ENCODE data around the gene CYB5RL. TPM values are rescaled to one million over a fixed set of nuclear protein-coding genes. Genes with fewer than 3 reads are reported as not detected.

CYB5RL gene
- total RNA-seq, 1 experiment from 2014 or later, result 7.9 TPM

DNA sequence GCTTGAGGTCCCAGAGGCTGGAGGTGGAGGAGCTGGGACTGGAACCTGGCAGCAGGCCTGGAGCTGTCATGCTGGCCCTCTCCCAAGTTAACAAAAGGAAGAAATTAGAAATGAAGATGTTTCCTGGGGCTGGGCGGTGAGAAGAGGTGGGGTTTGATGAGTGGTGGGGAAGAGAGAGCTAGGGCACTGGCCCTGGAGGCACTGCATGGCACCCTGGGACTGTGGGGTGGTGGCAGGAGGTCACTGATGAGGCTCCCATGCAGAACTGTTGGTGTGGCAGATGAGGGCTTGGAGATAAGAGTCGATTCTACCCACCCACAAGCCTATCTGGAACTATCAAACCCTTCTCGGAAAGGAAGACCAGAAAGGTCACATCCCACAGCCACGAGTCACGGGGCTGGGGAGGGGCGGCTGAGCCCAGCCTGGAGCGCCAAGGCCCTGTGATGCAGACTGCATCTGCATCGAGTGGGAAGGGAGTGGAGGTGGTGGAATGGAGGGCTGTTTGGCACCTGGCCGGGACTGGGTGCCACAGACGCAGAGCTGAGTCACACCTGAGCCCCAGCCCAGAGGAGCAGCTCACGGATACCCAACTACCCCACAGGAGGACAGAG, 29.6 kb upstream of the CYB5RL start:
- no peak overlapping the region for H3K9ac ChIP-seq (ENCODE audit: low read length)
- no peaks in the 10 kb centered on the region for H3K79me2 ChIP-seq (ENCODE audit: low read length)
- H3K4me2 ChIP-seq (ENCODE audit: low read depth, low read length, poor library complexity, severe bottlenecking), result no peak overlapping the region
- no peak for DNase-seq
- no peaks in the 10 kb centered on the region for H3K9me3 ChIP-seq (ENCODE audit: low read length)
- H3K4me3 ChIP-seq (ENCODE audit: low read length), result no peak overlapping the region
- H3K27ac ChIP-seq (ENCODE audit: low read length), result no peak overlapping the region
- H3K27me3 ChIP-seq (ENCODE audit: low read length), result no peaks in the 10 kb centered on the region
- H3K4me1 ChIP-seq (ENCODE audit: low read length), result no peaks in the 10 kb centered on the region
- H3K9me2 ChIP-seq (replicated peaks; ENCODE audit: insufficient read depth, low read length), result no peaks in the 10 kb centered on the region
- H4K20me1 ChIP-seq (ENCODE audit: insufficient read depth, low read depth, low read length), result no peaks in the 10 kb centered on the region
- H3K36me3 ChIP-seq (ENCODE audit: insufficient read depth, low read length), result no peaks in the 10 kb centered on the region
- no peak overlapping the region for H2AFZ ChIP-seq (ENCODE audit: low read length)

DNA sequence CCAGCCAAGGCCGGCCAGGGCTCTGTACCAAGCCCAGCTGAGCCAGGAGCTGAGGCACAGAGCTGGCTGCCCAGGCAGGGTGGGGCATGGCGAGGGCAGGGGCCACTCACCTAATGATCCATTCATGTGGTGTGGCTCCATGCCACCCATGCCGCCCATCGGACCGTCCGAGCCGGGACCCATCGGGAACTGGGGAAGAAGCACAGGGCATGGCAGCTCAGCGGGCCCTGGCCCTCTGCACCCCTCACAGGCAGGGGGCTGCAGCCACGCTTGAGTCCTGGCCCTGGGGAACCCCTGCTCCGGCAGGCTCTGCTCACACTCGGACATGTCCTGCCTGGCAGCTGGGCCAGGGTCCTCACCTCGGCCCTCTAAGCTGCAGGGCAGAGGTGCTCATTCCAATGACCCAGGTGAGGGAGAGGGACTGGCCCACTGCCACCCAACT, 28.8 kb upstream of the CYB5RL start:
- Histone ChIP-seq H3K27ac (ENCODE audit: low read length) (no peak overlapping the region), H3K79me2 (ENCODE audit: low read length) (no peaks in the 10 kb centered on the region), H3K4me1 (ENCODE audit: low read length) (no peaks in the 10 kb centered on the region), H3K4me2 (ENCODE audit: low read depth, low read length, poor library complexity, severe bottlenecking) (no peak overlapping the region), H3K36me3 (ENCODE audit: insufficient read depth, low read length) (no peaks in the 10 kb centered on the region), H3K27me3 (ENCODE audit: low read length) (no peaks in the 10 kb centered on the region), H4K20me1 (ENCODE audit: insufficient read depth, low read depth, low read length) (no peaks in the 10 kb centered on the region), H3K9me2 (replicated peaks; ENCODE audit: insufficient read depth, low read length) (no peaks in the 10 kb centered on the region), H3K9me3 (ENCODE audit: low read length) (no peaks in the 10 kb centered on the region), H2AFZ (ENCODE audit: low read length) (no peak overlapping the region), H3K4me3 (ENCODE audit: low read length) (no peak overlapping the region), H3K9ac (ENCODE audit: low read length) (no peak overlapping the region)
- no peak for DNase-seq

- no peaks in the 10 kb centered on the region for H3K9me2 ChIP-seq (replicated peaks; ENCODE audit: insufficient read depth, low read length)
- no peak overlapping the region for H3K4me2 ChIP-seq (ENCODE audit: low read depth, low read length, poor library complexity, severe bottlenecking)
- H4K20me1 ChIP-seq (ENCODE audit: insufficient read depth, low read depth, low read length), result no peaks in the 10 kb centered on the region
- no peak for DNase-seq
- H3K9me3 ChIP-seq (ENCODE audit: low read length), result no peaks in the 10 kb centered on the region
- no peak overlapping the region for H3K27ac ChIP-seq (ENCODE audit: low read length)
- H3K79me2 ChIP-seq (ENCODE audit: low read length), result no peaks in the 10 kb centered on the region
- H3K4me3 ChIP-seq (ENCODE audit: low read length), result no peak overlapping the region
- H3K27me3 ChIP-seq (ENCODE audit: low read length), result no peaks in the 10 kb centered on the region
- no peak overlapping the region for H2AFZ ChIP-seq (ENCODE audit: low read length)
- no peaks in the 10 kb centered on the region for H3K36me3 ChIP-seq (ENCODE audit: insufficient read depth, low read length)
- no peaks in the 10 kb centered on the region for H3K4me1 ChIP-seq (ENCODE audit: low read length)
- H3K9ac ChIP-seq (ENCODE audit: low read length), result no peak overlapping the region
Measured at GRCh38 chr1:54227891-54228310, 28.1 kb upstream of the CYB5RL start.

GRCh38 chr1:54227091-54227602, 27.3 kb upstream of the CYB5RL start:
- no peak for DNase-seq
- Histone ChIP-seq H3K9me3 (ENCODE audit: low read length) (no peaks in the 10 kb centered on the region), H3K79me2 (ENCODE audit: low read length) (no peaks in the 10 kb centered on the region), H3K4me3 (ENCODE audit: low read length) (no peak overlapping the region), H2AFZ (ENCODE audit: low read length) (no peak overlapping the region), H4K20me1 (ENCODE audit: insufficient read depth, low read depth, low read length) (no peaks in the 10 kb centered on the region), H3K27ac (ENCODE audit: low read length) (no peak overlapping the region), H3K27me3 (ENCODE audit: low read length) (no peaks in the 10 kb centered on the region), H3K4me2 (ENCODE audit: low read depth, low read length, poor library complexity, severe bottlenecking) (no peak overlapping the region), H3K4me1 (ENCODE audit: low read length) (no peaks in the 10 kb centered on the region), H3K9ac (ENCODE audit: low read length) (no peak overlapping the region), H3K9me2 (replicated peaks; ENCODE audit: insufficient read depth, low read length) (no peaks in the 10 kb centered on the region), H3K36me3 (ENCODE audit: insufficient read depth, low read length) (no peaks in the 10 kb centered on the region)

GRCh38 chr1:54225986-54226559, 26.2 kb upstream of the CYB5RL start:
- Histone ChIP-seq H4K20me1 (ENCODE audit: insufficient read depth, low read depth, low read length) (no peaks in the 10 kb centered on the region), H3K79me2 (ENCODE audit: low read length) (no peaks in the 10 kb centered on the region), H3K27ac (ENCODE audit: low read length) (no peak overlapping the region), H3K4me3 (ENCODE audit: low read length) (no peak overlapping the region), H3K9me2 (replicated peaks; ENCODE audit: insufficient read depth, low read length) (no peaks in the 10 kb centered on the region), H3K9ac (ENCODE audit: low read length) (no peak overlapping the region), H2AFZ (ENCODE audit: low read length) (no peak overlapping the region), H3K27me3 (ENCODE audit: low read length) (no peaks in the 10 kb centered on the region), H3K36me3 (ENCODE audit: insufficient read depth, low read length) (no peaks in the 10 kb centered on the region), H3K4me1 (ENCODE audit: low read length) (no peaks in the 10 kb centered on the region), H3K9me3 (ENCODE audit: low read length) (no peaks in the 10 kb centered on the region), H3K4me2 (ENCODE audit: low read depth, low read length, poor library complexity, severe bottlenecking) (no peak overlapping the region)
- DNase-seq, result no peak

DNA sequence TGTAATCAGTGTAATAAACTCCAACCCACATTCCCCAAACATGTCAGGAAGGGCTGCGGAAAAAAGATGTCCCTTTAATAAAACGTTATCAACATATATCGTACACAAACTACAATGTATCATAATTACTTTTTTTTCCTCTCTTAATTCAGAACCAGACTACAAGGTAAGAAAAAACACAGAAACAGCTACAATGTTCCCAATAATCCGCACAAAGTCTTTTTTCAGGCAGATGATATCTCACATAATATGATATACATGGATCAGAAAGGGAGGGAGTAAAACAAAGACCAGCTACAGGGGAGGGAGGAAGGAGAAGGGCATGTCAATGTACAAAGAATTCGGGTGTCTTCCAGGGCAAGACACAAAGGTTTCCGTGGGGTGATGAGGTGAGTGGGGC, 25.5 kb upstream of the CYB5RL start:
- no peak overlapping the region for H2AFZ ChIP-seq (ENCODE audit: low read length)
- no peaks in the 10 kb centered on the region for H3K9me3 ChIP-seq (ENCODE audit: low read length)
- no peak for DNase-seq
- H3K27ac ChIP-seq (ENCODE audit: low read length), result no peak overlapping the region
- H3K9me2 ChIP-seq (replicated peaks; ENCODE audit: insufficient read depth, low read length), result no peaks in the 10 kb centered on the region
- H4K20me1 ChIP-seq (ENCODE audit: insufficient read depth, low read depth, low read length), result no peaks in the 10 kb centered on the region
- no peaks in the 10 kb centered on the region for H3K27me3 ChIP-seq (ENCODE audit: low read length)
- H3K4me2 ChIP-seq (ENCODE audit: low read depth, low read length, poor library complexity, severe bottlenecking), result no peak overlapping the region
- H3K36me3 ChIP-seq (ENCODE audit: insufficient read depth, low read length), result no peaks in the 10 kb centered on the region
- no peak overlapping the region for H3K4me3 ChIP-seq (ENCODE audit: low read length)
- no peaks in the 10 kb centered on the region for H3K79me2 ChIP-seq (ENCODE audit: low read length)
- no peaks in the 10 kb centered on the region for H3K4me1 ChIP-seq (ENCODE audit: low read length)
- no peak overlapping the region for H3K9ac ChIP-seq (ENCODE audit: low read length)

- Histone ChIP-seq H3K27me3 (ENCODE audit: low read length) (no peaks in the 10 kb centered on the region), H3K4me1 (ENCODE audit: low read length) (no peaks in the 10 kb centered on the region), H3K9ac (ENCODE audit: low read length) (no peak overlapping the region), H4K20me1 (ENCODE audit: insufficient read depth, low read depth, low read length) (no peaks in the 10 kb centered on the region), H3K9me2 (replicated peaks; ENCODE audit: insufficient read depth, low read length) (no peaks in the 10 kb centered on the region), H3K4me2 (ENCODE audit: low read depth, low read length, poor library complexity, severe bottlenecking) (no peak overlapping the region), H3K9me3 (ENCODE audit: low read length) (no peaks in the 10 kb centered on the region), H3K36me3 (ENCODE audit: insufficient read depth, low read length) (no peaks in the 10 kb centered on the region), H3K79me2 (ENCODE audit: low read length) (no peaks in the 10 kb centered on the region), H3K27ac (ENCODE audit: low read length) (no peak overlapping the region), H2AFZ (ENCODE audit: low read length) (no peak overlapping the region), H3K4me3 (ENCODE audit: low read length) (no peak overlapping the region)
- no peak for DNase-seq
Measured at GRCh38 chr1:54224233-54224632, 24.4 kb upstream of the CYB5RL start.

DNA sequence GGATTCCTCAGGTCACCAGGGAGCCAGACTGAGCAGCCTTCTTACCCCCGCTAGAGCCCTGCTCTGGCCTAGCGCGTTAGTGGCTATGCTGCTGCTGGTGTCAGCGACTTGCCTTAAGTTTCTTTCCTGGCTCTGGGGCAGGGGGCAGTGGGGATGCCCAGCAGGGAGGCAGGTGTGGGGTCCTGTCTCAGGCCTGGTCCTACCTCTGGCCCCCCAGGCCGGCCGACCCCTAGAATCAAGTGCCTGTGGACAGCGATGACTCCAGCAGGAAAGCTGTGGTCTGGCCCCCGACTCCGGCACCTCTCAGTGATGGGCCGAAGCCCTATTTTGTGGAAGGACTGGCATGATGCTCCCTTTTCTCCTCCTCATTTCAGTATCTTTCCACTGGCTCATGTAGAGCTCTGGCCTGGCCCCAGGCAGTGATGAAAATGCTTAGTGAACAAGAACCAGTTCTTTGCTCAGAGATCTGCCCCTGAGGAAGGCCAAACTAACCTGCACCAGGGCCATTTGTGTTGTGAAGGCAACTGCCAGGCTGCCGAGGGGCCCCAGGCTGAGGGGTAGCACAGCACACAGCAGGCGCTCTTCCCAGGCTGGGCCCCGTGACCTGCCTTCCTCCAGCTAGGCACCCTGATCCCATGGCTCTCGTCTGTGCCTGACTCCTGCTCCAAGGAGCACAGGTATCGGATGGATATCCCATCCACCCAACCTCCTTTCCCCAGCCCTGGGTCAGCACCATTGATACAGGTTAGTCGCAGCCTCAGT, 23.8 kb upstream of the CYB5RL start:
- no peak overlapping the region for H3K9ac ChIP-seq (ENCODE audit: low read length)

More for the DNA sequence above, 23.8 kb upstream of the CYB5RL start:
- no peaks in the 10 kb centered on the region for H4K20me1 ChIP-seq (ENCODE audit: insufficient read depth, low read depth, low read length)
- no peak overlapping the region for H3K4me3 ChIP-seq (ENCODE audit: low read length)
- no peaks in the 10 kb centered on the region for H3K36me3 ChIP-seq (ENCODE audit: insufficient read depth, low read length)
- no peak overlapping the region for H2AFZ ChIP-seq (ENCODE audit: low read length)
- no peak overlapping the region for H3K4me2 ChIP-seq (ENCODE audit: low read depth, low read length, poor library complexity, severe bottlenecking)
- no peaks in the 10 kb centered on the region for H3K9me2 ChIP-seq (replicated peaks; ENCODE audit: insufficient read depth, low read length)
- H3K27me3 ChIP-seq (ENCODE audit: low read length), result no peaks in the 10 kb centered on the region
- no peak overlapping the region for H3K27ac ChIP-seq (ENCODE audit: low read length)
- DNase-seq, result no peak
- no peaks in the 10 kb centered on the region for H3K79me2 ChIP-seq (ENCODE audit: low read length)
- no peaks in the 10 kb centered on the region for H3K9me3 ChIP-seq (ENCODE audit: low read length)
- no peaks in the 10 kb centered on the region for H3K4me1 ChIP-seq (ENCODE audit: low read length)

Data from Karpas-422 (cell line).